Measurements from ENCODE around the gene RPS3. TPM values are rescaled to one million over a fixed set of nuclear protein-coding genes. Genes with fewer than 3 reads are reported as not detected.

Gene RPS3
- total and polyA plus RNA-seq, 2 donors (not counting 1 experiment from before 2014, with no cell fraction given): 1,593 to 3,359 TPM

- no peaks in the 10 kb centered on the region for H3K9me3 ChIP-seq (ENCODE audit: control insufficient read depth, insufficient read depth, low read depth, low read length)
- H2AFZ ChIP-seq (ENCODE audit: low read length): no peak overlapping the region
- H3K36me3 ChIP-seq (ENCODE audit: control insufficient read depth, insufficient read depth, low read length): no peaks in the 10 kb centered on the region
- H4K20me1 ChIP-seq (ENCODE audit: control insufficient read depth, extremely low read depth, insufficient read depth, low read length): no peaks in the 10 kb centered on the region
- TF ChIP-seq CTCF (conservative IDR thresholded peaks at IDR 0.05 in 1 of 2, IDR thresholded peaks at IDR 0.05 in 1 of 2; ENCODE audit: low read depth in 1 of 2, low read length in 2 of 2) (no peak), EZH2 (IDR thresholded peaks at IDR 0.05; ENCODE audit: low read length, missing control alignments) (no peak)
- no peak overlapping the region for H3K4me3 ChIP-seq (replicated peaks in 1 of 4; ENCODE audit: control extremely low read depth in 1 of 4, insufficient read depth in 1 of 4, low read depth in 3 of 4, low read length in 4 of 4)
- H3K4me2 ChIP-seq (ENCODE audit: extremely low read depth, insufficient read depth, low read length): no peak overlapping the region
- no peaks in the 10 kb centered on the region for H3K4me1 ChIP-seq (ENCODE audit: control insufficient read depth, extremely low read depth, insufficient read depth, low read length)
- no peak overlapping the region for H3K27ac ChIP-seq (ENCODE audit: insufficient read depth, low read length)
- no peak for DNase-seq (ENCODE audit: low read depth in 2 of 2)
- peaks cover 34% of the 10 kb centered on the region for H3K27me3 ChIP-seq (ENCODE audit: control insufficient read depth, insufficient read depth, low read length)
- no peak overlapping the region for H3K9ac ChIP-seq (ENCODE audit: insufficient read depth, low read length)
- no peaks in the 10 kb centered on the region for H3K79me2 ChIP-seq (ENCODE audit: control insufficient read depth, insufficient read depth, low read length)
Observed at GRCh38 chr11:75428989-75429640, 29.8 kb downstream of the RPS3 start.

GRCh38 chr11:75429641-75429901, 30.3 kb downstream of the RPS3 start:
- Histone ChIP-seq H3K4me3 (replicated peaks in 1 of 4; ENCODE audit: control extremely low read depth in 1 of 4, insufficient read depth in 1 of 4, low read depth in 3 of 4, low read length in 4 of 4) (no peak overlapping the region), H3K79me2 (ENCODE audit: control insufficient read depth, insufficient read depth, low read length) (no peaks in the 10 kb centered on the region), H4K20me1 (ENCODE audit: control insufficient read depth, extremely low read depth, insufficient read depth, low read length) (no peaks in the 10 kb centered on the region), H3K9me3 (ENCODE audit: control insufficient read depth, insufficient read depth, low read depth, low read length) (no peaks in the 10 kb centered on the region), H3K9ac (ENCODE audit: insufficient read depth, low read length) (no peak overlapping the region), H3K27ac (ENCODE audit: insufficient read depth, low read length) (no peak overlapping the region), H2AFZ (ENCODE audit: low read length) (peak overlapping the region; percentile 20), H3K27me3 (ENCODE audit: control insufficient read depth, insufficient read depth, low read length) (peaks cover 34% of the 10 kb centered on the region), H3K4me1 (ENCODE audit: control insufficient read depth, extremely low read depth, insufficient read depth, low read length) (no peaks in the 10 kb centered on the region), H3K36me3 (ENCODE audit: control insufficient read depth, insufficient read depth, low read length) (no peaks in the 10 kb centered on the region), H3K4me2 (ENCODE audit: extremely low read depth, insufficient read depth, low read length) (no peak overlapping the region)
- no peak for DNase-seq (ENCODE audit: low read depth in 2 of 2)
- TF ChIP-seq CTCF (conservative IDR thresholded peaks at IDR 0.05 in 1 of 2, IDR thresholded peaks at IDR 0.05 in 1 of 2; ENCODE audit: low read depth in 1 of 2, low read length in 2 of 2) (no peak), EZH2 (IDR thresholded peaks at IDR 0.05; ENCODE audit: low read length, missing control alignments) (no peak)

- Histone ChIP-seq H3K27me3 (ENCODE audit: control insufficient read depth, insufficient read depth, low read length) (peaks cover 34% of the 10 kb centered on the region), H3K27ac (ENCODE audit: insufficient read depth, low read length) (no peak overlapping the region), H3K4me1 (ENCODE audit: control insufficient read depth, extremely low read depth, insufficient read depth, low read length) (no peaks in the 10 kb centered on the region), H3K4me2 (ENCODE audit: extremely low read depth, insufficient read depth, low read length) (peak overlapping the region; percentile 15), H3K36me3 (ENCODE audit: control insufficient read depth, insufficient read depth, low read length) (no peaks in the 10 kb centered on the region), H3K9me3 (ENCODE audit: control insufficient read depth, insufficient read depth, low read depth, low read length) (no peaks in the 10 kb centered on the region), H3K4me3 (replicated peaks in 1 of 4; ENCODE audit: control extremely low read depth in 1 of 4, insufficient read depth in 1 of 4, low read depth in 3 of 4, low read length in 4 of 4) (peak overlapping the region in 1 of 4 experiments; percentile 30), H4K20me1 (ENCODE audit: control insufficient read depth, extremely low read depth, insufficient read depth, low read length) (no peaks in the 10 kb centered on the region), H3K79me2 (ENCODE audit: control insufficient read depth, insufficient read depth, low read length) (no peaks in the 10 kb centered on the region), H3K9ac (ENCODE audit: insufficient read depth, low read length) (no peak overlapping the region), H2AFZ (ENCODE audit: low read length) (peak overlapping the region; percentile 20)
- no peak for TF ChIP-seq EZH2 (IDR thresholded peaks at IDR 0.05; ENCODE audit: low read length, missing control alignments)
- TF ChIP-seq CTCF (conservative IDR thresholded peaks at IDR 0.05 in 1 of 2, IDR thresholded peaks at IDR 0.05 in 1 of 2; ENCODE audit: low read depth in 1 of 2, low read length in 2 of 2): peak in 1 of 2 donors; percentile 4
- peak; percentile 65 to 78 for DNase-seq (ENCODE audit: low read depth in 2 of 2)
Observed at GRCh38 chr11:75429902-75430713, 30.8 kb downstream of the RPS3 start.
